Tibial nerve (tissue), 4 donors: ENCODE results near the gene GRIK5. TPM values are rescaled to one million over a fixed set of nuclear protein-coding genes. Genes with fewer than 3 reads are reported as not detected.

Experiments
- DNase-seq, 2 donors: peaks; one replicate each; pipeline ENCODE4 v3.0.0-alpha.2; 2019; ENCODE audit warnings: low spot score in 2 of 2
- H3K27ac ChIP-seq, 4 donors: fragments of 200-600 bp; sonication (generic) in 3 of 4; one replicate each; pipeline ENCODE4 v1.5.1; 2017 to 2019; ENCODE audit warnings: mild to moderate bottlenecking in 1 of 4
- H3K27me3 ChIP-seq, 2 donors: fragments of 200-600 bp; sonication (generic) in 1 of 2; one replicate each; pipeline versions ENCODE4 v1.5.1 to v1.6.0; 2017 to 2019
- H3K36me3 ChIP-seq, 3 donors: fragments of 200-600 bp; sonication (generic); one replicate each; pipeline ENCODE4 v1.5.1; 2018 to 2019
- H3K4me1 ChIP-seq, 4 donors: fragments of 200-600 bp; sonication (generic) in 3 of 4; one replicate each; pipeline ENCODE4 v1.5.1; 2017 to 2019
- H3K4me3 ChIP-seq, 4 donors: fragments of 200-600 bp; sonication (generic) in 3 of 4; one replicate each; pipeline ENCODE4 v1.5.1; 2017 to 2019; ENCODE audit warnings: mild to moderate bottlenecking in 1 of 4, moderate library complexity in 1 of 4
- H3K9me3 ChIP-seq, 4 donors: fragments of 200-600 bp; sonication (generic) in 3 of 4; one replicate each; pipeline ENCODE4 v1.5.1; 2017 to 2019
- CTCF ChIP-seq, 5 experiments: fragments of 200-600 bp in 3 of 5; fragments of 450-650 bp in 2 of 5; sonication (generic) in 3 of 5; IDR thresholded peaks; one replicate each; pipeline ENCODE4 v1.5.1; 2016 to 2019; ENCODE audit warnings: antibody characterized with exemption in 5 of 5, mild to moderate bottlenecking in 3 of 5, moderate library complexity in 2 of 5
- EP300 ChIP-seq, 2 donors: sonication (generic); formaldehyde crosslinking; IDR thresholded peaks; one replicate each; pipeline ENCODE4 v1.6.1; 2017; ENCODE audit warnings: antibody characterized with exemption in 2 of 2, mild to moderate bottlenecking in 1 of 2
- POLR2A ChIP-seq, 2 donors: fragments of 450-650 bp; IDR thresholded peaks; one replicate each; pipeline ENCODE4 v1.6.1; 2017; ENCODE audit warnings: antibody characterized with exemption in 2 of 2, mild to moderate bottlenecking in 2 of 2, moderate library complexity in 2 of 2
- WGBS, 2 donors: methylation state at CpG; one replicate each; pipeline ENCODE4 v1.1.5; 2018; 5-methylcytosine and 5-hydroxymethylcytosine counted together
- total RNA-seq, 4 donors: library from RNA; depleted of rRNA; stranded (reverse); fragments of >200 nt; gene quantifications; one replicate each; pipeline ENCODE4 v1.1.0, GENCODE V29; 2016

GRIK5 gene
- total RNA-seq, 4 donors from 2014 or later = 2.4 to 12.0 (median 3.2) TPM

GRCh38 chr19:42099336-42099925 is 29.4 kb upstream of the GRIK5 start:
- WGBS, 2 donors = 45 to 61% methylated on average over 6 of the region's 6 CpGs

GRCh38 chr19:42098781-42099180 is 28.8 kb upstream of the GRIK5 start:
- Histone ChIP-seq H3K36me3 (no peaks in the 10 kb centered on the region), H3K9me3 (no peaks in the 10 kb centered on the region), H3K27me3 (peaks cover 0 to 25% of the 10 kb centered on the region in 2 donors), H3K4me1 (peaks cover 0 to 8% (median 0%) of the 10 kb centered on the region in 4 donors), H3K27ac (no peak overlapping the region), H3K4me3 (no peak overlapping the region)
- TF ChIP-seq POLR2A (IDR thresholded peaks at IDR 0.05) = no peak
- no peak for TF ChIP-seq CTCF (IDR thresholded peaks at IDR 0.05)
- TF ChIP-seq EP300 (IDR thresholded peaks at IDR 0.05) = no peak
- 80 to 87% methylated on average over 6 of the region's 6 CpGs for WGBS, 2 donors
- no peak for DNase-seq

More at GRCh38 chr19:42099336-42099925, 29.4 kb upstream of the GRIK5 start:
- Histone ChIP-seq H3K27ac (no peak overlapping the region), H3K27me3 (peaks cover 0 to 25% of the 10 kb centered on the region in 2 donors), H3K36me3 (no peaks in the 10 kb centered on the region), H3K9me3 (no peaks in the 10 kb centered on the region), H3K4me3 (no peak overlapping the region), H3K4me1 (peaks cover 0 to 8% (median 0%) of the 10 kb centered on the region in 4 donors)
- DNase-seq = no peak
- TF ChIP-seq EP300 (IDR thresholded peaks at IDR 0.05) = no peak
- no peak for TF ChIP-seq POLR2A (IDR thresholded peaks at IDR 0.05)
- TF ChIP-seq CTCF (IDR thresholded peaks at IDR 0.05) = no peak

GRCh38 chr19:42097461-42097860 is 27.5 kb upstream of the GRIK5 start:
- no peak for TF ChIP-seq EP300 (IDR thresholded peaks at IDR 0.05)
- TF ChIP-seq CTCF (IDR thresholded peaks at IDR 0.05) = no peak
- TF ChIP-seq POLR2A (IDR thresholded peaks at IDR 0.05) = no peak
- H3K27me3 ChIP-seq = peaks cover 0 to 25% of the 10 kb centered on the region in 2 donors
- H3K36me3 ChIP-seq = no peaks in the 10 kb centered on the region
- WGBS, 2 donors = 92 to 93% methylated on average over 5 of the region's 5 CpGs
- no peak overlapping the region for H3K27ac ChIP-seq
- H3K9me3 ChIP-seq = no peaks in the 10 kb centered on the region
- H3K4me3 ChIP-seq = no peak overlapping the region
- peaks cover 0 to 8% (median 0%) of the 10 kb centered on the region in 4 donors for H3K4me1 ChIP-seq
- no peak for DNase-seq

- Histone ChIP-seq H3K4me3 (no peak overlapping the region), H3K27ac (no peak overlapping the region)
- TF ChIP-seq CTCF (IDR thresholded peaks at IDR 0.05) (no peak), POLR2A (IDR thresholded peaks at IDR 0.05) (no peak), EP300 (IDR thresholded peaks at IDR 0.05) (no peak)
Measured at GRCh38 chr19:42096255-42096837, 26.3 kb upstream of the GRIK5 start.

GRCh38 chr19:42095814-42096230 is 25.8 kb upstream of the GRIK5 start:
- Histone ChIP-seq H3K9me3 (no peaks in the 10 kb centered on the region), H3K4me3 (no peak overlapping the region), H3K4me1 (peaks cover 0 to 16% (median 0%) of the 10 kb centered on the region in 4 donors), H3K27me3 (peaks cover 0 to 25% of the 10 kb centered on the region in 2 donors), H3K36me3 (no peaks in the 10 kb centered on the region), H3K27ac (no peak overlapping the region)
- DNase-seq = no peak
- no peak for TF ChIP-seq EP300 (IDR thresholded peaks at IDR 0.05)
- no peak for TF ChIP-seq CTCF (IDR thresholded peaks at IDR 0.05)
- no peak for TF ChIP-seq POLR2A (IDR thresholded peaks at IDR 0.05)
- WGBS, 2 donors = 17 to 18% methylated on average over 19 to 21 of the region's 28 CpGs

More at GRCh38 chr19:42096255-42096837, 26.3 kb upstream of the GRIK5 start:
- H3K27me3 ChIP-seq = peaks cover 0 to 25% of the 10 kb centered on the region in 2 donors
- no peaks in the 10 kb centered on the region for H3K36me3 ChIP-seq
- H3K9me3 ChIP-seq = no peaks in the 10 kb centered on the region
- no peak for DNase-seq
- WGBS, 2 donors = 34 to 47% methylated on average over 15 of the region's 15 CpGs
- H3K4me1 ChIP-seq = peaks cover 0 to 16% (median 0%) of the 10 kb centered on the region in 4 donors
